H1 (cell line): Measurements from ENCODE around the gene RSKR. TPM values are rescaled to one million over a fixed set of nuclear protein-coding genes. Genes with fewer than 3 reads are reported as not detected.

ENCODE experiments used
- CTCF ChIA-PET: fragments of 300-600 bp; sonication (Branson Sonifier 250); formaldehyde crosslinking; loops from one replicate; lab custom pipeline; 2021; ENCODE audit not compliant: partially characterized antibody; lab: Charles Lee
- POLR2A ChIA-PET: fragments of 300-600 bp; sonication (Branson Sonifier 250); formaldehyde crosslinking; loops from one replicate; lab custom pipeline; 2021; ENCODE audit warnings: inconsistent platforms; ENCODE audit not compliant: partially characterized antibody; lab: Charles Lee
- DNase-seq, 2 experiments: peaks; one replicate each; pipeline versions ENCODE4 v3.0.0 to v3.0.0-alpha.2; 2010 to 2022; ENCODE audit warnings: low spot score in 2 of 2, low read depth in 1 of 2, mixed read lengths in 1 of 2
- FAIRE-seq: peaks from 2 replicates; lab custom pipeline; 2011; peaks lifted over from hg19 to GRCh38; lab: Jason Lieb, UNC
- H2AFZ ChIP-seq: 2 replicates; pipeline ENCODE4 v1.8.1; 2012; ENCODE audit warnings: low read length, inconsistent platforms
- H2AK5ac ChIP-seq: 2 replicates; pipeline ENCODE4 v1.6.1; 2013; ENCODE audit warnings: low read depth, low read length
- H2BK120ac ChIP-seq: replicated peaks from 2 replicates; pipeline ENCODE3; 2013; ENCODE audit warnings: low read depth, low read length, inconsistent platforms
- H2BK12ac ChIP-seq: 2 replicates; pipeline ENCODE4 v1.6.1; 2013; ENCODE audit warnings: low read depth, low read length
- H2BK15ac ChIP-seq: 2 replicates; pipeline ENCODE4 v1.6.1; 2013; ENCODE audit warnings: low read length
- H2BK20ac ChIP-seq: 2 replicates; pipeline ENCODE4 v1.6.1; 2013; ENCODE audit warnings: low read length
- H2BK5ac ChIP-seq: 2 replicates; pipeline ENCODE4 v1.6.1; 2013; ENCODE audit warnings: low read depth, low read length
- H3K14ac ChIP-seq: 2 replicates; pipeline ENCODE4 v1.6.1; 2013; ENCODE audit warnings: inconsistent platforms; ENCODE audit not compliant: insufficient read length
- H3K18ac ChIP-seq: 2 replicates; pipeline ENCODE4 v1.6.1; 2013; ENCODE audit warnings: low read length; ENCODE audit errors: extremely low read depth
- H3K23ac ChIP-seq: 2 replicates; pipeline ENCODE4 v1.6.1; 2013; ENCODE audit warnings: inconsistent platforms; ENCODE audit not compliant: insufficient read length
- H3K23me2 ChIP-seq: 2 replicates; pipeline ENCODE4 v1.6.1; 2013; ENCODE audit warnings: low read depth, low read length
- H3K27ac ChIP-seq: 2 replicates; pipeline ENCODE4 v1.6.1; 2011; ENCODE audit warnings: low read depth, low read length, inconsistent platforms
- H3K27me3 ChIP-seq, 4 experiments: replicated peaks in 1 of 4; 1 replicate in 1 of 4; 2 replicates in 3 of 4; pipeline versions ENCODE4 v1.6.1 to v1.8.1; 2011 to 2013; ENCODE audit warnings: low read length in 3 of 4, mild to moderate bottlenecking in 3 of 4, inconsistent platforms in 2 of 4, mixed read lengths in 2 of 4, moderate library complexity in 1 of 4; ENCODE audit not compliant: control insufficient read depth in 3 of 4, insufficient read depth in 3 of 4; ENCODE audit errors: extremely low read depth in 1 of 4
- H3K36me3 ChIP-seq, 4 experiments: 2 replicates each; pipeline versions ENCODE4 v1.6.1 to v1.8.1; 2011 to 2013; ENCODE audit warnings: mild to moderate bottlenecking in 4 of 4, low read length in 3 of 4, moderate library complexity in 2 of 4, control low read depth in 1 of 4, inconsistent platforms in 1 of 4; ENCODE audit not compliant: insufficient read depth in 4 of 4, control insufficient read depth in 2 of 4
- H3K4ac ChIP-seq: replicated peaks from 2 replicates; pipeline ENCODE3; 2013; ENCODE audit warnings: low read length, low read depth, mixed read lengths, inconsistent platforms; ENCODE audit not compliant: insufficient read length
- H3K4me1 ChIP-seq, 4 experiments: replicated peaks in 1 of 4; 1 replicate in 1 of 4; 2 replicates in 3 of 4; pipeline versions ENCODE4 v1.6.1 to v1.8.1; 2011 to 2013; ENCODE audit warnings: low read length in 3 of 4, inconsistent platforms in 2 of 4, mixed read lengths in 1 of 4; ENCODE audit not compliant: insufficient read depth in 4 of 4, control insufficient read depth in 3 of 4
- H3K4me2 ChIP-seq, 2 experiments: 2 replicates each; pipeline versions ENCODE4 v1.6.1 to v1.8.1; 2011 to 2013; ENCODE audit warnings: low read depth in 2 of 2, low read length in 2 of 2, control low read depth in 1 of 2, inconsistent platforms in 1 of 2, mild to moderate bottlenecking in 1 of 2; ENCODE audit not compliant: insufficient read depth in 1 of 2
- H3K4me3 ChIP-seq, 4 experiments: fragments of 200-600, 300-600 bp in 1 of 4; sonication (generic), shearing (Covaris generic), sonication (Bioruptor Twin) in 1 of 4; 2 replicates each; pipeline versions ENCODE4 v1.5.1 to v1.8.1; 2011 to 2016; ENCODE audit warnings: low read length in 4 of 4, low read depth in 3 of 4, control low read depth in 2 of 4, inconsistent platforms in 2 of 4, mild to moderate bottlenecking in 2 of 4, mixed read lengths in 1 of 4, moderate library complexity in 1 of 4; ENCODE audit not compliant: insufficient read depth in 2 of 4; ENCODE audit errors: extremely low read depth in 1 of 4
- H3K56ac ChIP-seq: replicated peaks from 2 replicates; pipeline ENCODE3; 2013; ENCODE audit warnings: low read depth, mild to moderate bottlenecking, mixed read lengths, low read length, inconsistent platforms; ENCODE audit not compliant: insufficient read length
- H3K79me1 ChIP-seq: 2 replicates; pipeline ENCODE4 v1.6.1; 2013; ENCODE audit warnings: low read depth, low read length, control low read depth
- H3K79me2 ChIP-seq, 2 experiments: 2 replicates each; pipeline versions ENCODE4 v1.6.1 to v1.8.1; 2012 to 2013; ENCODE audit warnings: low read length in 2 of 2, mild to moderate bottlenecking in 2 of 2, inconsistent platforms in 1 of 2; ENCODE audit not compliant: insufficient read depth in 2 of 2, control insufficient read depth in 1 of 2
- H3K9ac ChIP-seq, 4 experiments: replicated peaks in 1 of 4; 1 replicate in 1 of 4; 2 replicates in 3 of 4; pipeline versions ENCODE4 v1.6.1 to v1.8.1; 2011 to 2013; ENCODE audit warnings: low read depth in 3 of 4, low read length in 3 of 4, control low read depth in 2 of 4, mild to moderate bottlenecking in 2 of 4, moderate library complexity in 2 of 4, inconsistent platforms in 1 of 4; ENCODE audit errors: extremely low read depth in 1 of 4
- H3K9me3 ChIP-seq, 2 experiments: 2 replicates each; pipeline versions ENCODE4 v1.6.1 to v1.8.1; 2012 to 2013; ENCODE audit warnings: mild to moderate bottlenecking in 2 of 2, moderate library complexity in 2 of 2, control low read depth in 1 of 2, inconsistent platforms in 1 of 2, low read depth in 1 of 2, low read length in 1 of 2, mixed read lengths in 1 of 2; ENCODE audit not compliant: insufficient read depth in 2 of 2
- H4K20me1 ChIP-seq, 2 experiments: replicated peaks in 1 of 2; 2 replicates each; pipeline versions ENCODE3 to v1.8.1; 2011 to 2013; ENCODE audit warnings: inconsistent platforms in 2 of 2, low read length in 2 of 2, mild to moderate bottlenecking in 1 of 2; ENCODE audit not compliant: insufficient read depth in 2 of 2, control insufficient read depth in 1 of 2
- H4K5ac ChIP-seq: 2 replicates; pipeline ENCODE4 v1.6.1; 2013; ENCODE audit warnings: low read length, low read depth, mixed read lengths, inconsistent platforms; ENCODE audit not compliant: insufficient read length
- H4K8ac ChIP-seq: 2 replicates; pipeline ENCODE4 v1.8.0; 2013; ENCODE audit warnings: mild to moderate bottlenecking, moderate library complexity, low read length, inconsistent platforms; ENCODE audit not compliant: insufficient read depth; ENCODE audit errors: extremely low read depth
- H4K91ac ChIP-seq: replicated peaks from 2 replicates; pipeline ENCODE3; 2013; ENCODE audit warnings: low read length, mixed read lengths, inconsistent platforms; ENCODE audit not compliant: insufficient read length
- BCL11A ChIP-seq, 2 experiments: IDR thresholded peaks; one replicate each; pipeline ENCODE4 v1.6.1; 2011; ENCODE audit warnings: low read depth in 2 of 2, low read length in 2 of 2, mild to moderate bottlenecking in 2 of 2
- CBX8 ChIP-seq: fragments of 300-800, 300-1000 bp; sonication (generic); IDR thresholded peaks from 2 replicates; pipeline ENCODE4 v1.7.1; 2016; ENCODE audit warnings: low read depth, low read length, borderline replicate concordance
- GABPA ChIP-seq: IDR thresholded peaks from 2 replicates; pipeline ENCODE4 v1.6.1; 2011; ENCODE audit warnings: mild to moderate bottlenecking, low read length, moderate library complexity, borderline replicate concordance; ENCODE audit not compliant: insufficient read depth
- HDAC2 ChIP-seq, 2 experiments: fragments of 300-600 bp in 1 of 2; sonication (generic) in 1 of 2; IDR thresholded peaks; 2 replicates each; pipeline ENCODE4 v1.6.1; 2011 to 2012; ENCODE audit warnings: low read depth in 2 of 2, low read length in 2 of 2, mild to moderate bottlenecking in 2 of 2, moderate library complexity in 2 of 2, borderline replicate concordance in 1 of 2, inconsistent platforms in 1 of 2
- JUND ChIP-seq: IDR thresholded peaks from 2 replicates; pipeline ENCODE4 v1.6.1; 2011; ENCODE audit warnings: mild to moderate bottlenecking, improper control_type of control experiment, low read length
- KDM4A ChIP-seq: IDR thresholded peaks from one replicate; pipeline ENCODE4 v1.7.1; 2012; ENCODE audit warnings: low read depth, mild to moderate bottlenecking, moderate library complexity, low read length, inconsistent platforms; ENCODE audit not compliant: severe bottlenecking
- MAFK ChIP-seq: IDR thresholded peaks from 2 replicates; pipeline ENCODE4 v1.6.1; 2012; ENCODE audit warnings: low read depth, mild to moderate bottlenecking, improper control_type of control experiment, low read length
- POU5F1 ChIP-seq: IDR thresholded peaks from 2 replicates; pipeline ENCODE4 v1.6.1; 2011; ENCODE audit warnings: low read depth, mild to moderate bottlenecking, low read length, moderate library complexity
- SIRT6 ChIP-seq: IDR thresholded peaks from one replicate; pipeline ENCODE4 v1.7.1; 2012; ENCODE audit warnings: low read length, inconsistent platforms
- SUZ12 ChIP-seq: fragments of 200-600 bp; sonication (generic); IDR thresholded peaks from 2 replicates; pipeline ENCODE4 v1.6.1; 2012; ENCODE audit warnings: mild to moderate bottlenecking, inconsistent platforms, low read length, moderate library complexity, mixed read lengths
- TAF1 ChIP-seq: IDR thresholded peaks from 2 replicates; pipeline ENCODE4 v1.6.1; 2011; ENCODE audit warnings: mild to moderate bottlenecking, low read depth, low read length
- YY1 ChIP-seq: IDR thresholded peaks from 2 replicates; pipeline ENCODE4 v1.6.1; 2011; ENCODE audit warnings: low read depth, mild to moderate bottlenecking, low read length
- WGBS, 2 experiments: shearing (Covaris generic) in 1 of 2; methylation state at CpG; one replicate each; pipeline versions ENCODE4 v1.1.6 to v1.1.7; 2013 to 2015; ENCODE audit warnings: low lambda C conversion rate in 2 of 2, mixed read lengths in 2 of 2, inconsistent platforms in 1 of 2, low coverage in 1 of 2, missing lambda C conversion rate in 1 of 2; ENCODE audit not compliant: insufficient replicate concordance in 2 of 2, insufficient coverage in 1 of 2, insufficient read length in 1 of 2; ENCODE audit errors: extremely low coverage in 1 of 2, missing lambda C conversion rate in 1 of 2; 5-methylcytosine and 5-hydroxymethylcytosine counted together
- polyA plus RNA-seq, 7 experiments: library from polyadenylated mRNA; depleted of rRNA in 3 of 7; stranded (reverse) in 5 of 7; unstranded in 2 of 7; fragments of >200 nt in 5 of 7; fragments of 200-250 nt in 2 of 7; gene quantifications; 1 replicate in 5 of 7; 2 replicates in 1 of 7; 4 replicates in 1 of 7; pipeline versions ENCODE4 v1.2.1 to v1.2.3, GENCODE V29; 2011 to 2013; ENCODE audit warnings: missing spikeins in 2 of 7, mixed read lengths in 2 of 7
- total RNA-seq: library from RNA; stranded (reverse); fragmentation: NEBNext Ultra II Directional; extraction: Animal tissue kit (Norgen Biotek cat#: 25700); gene quantifications from 2 replicates; pipeline ENCODE4 v1.2.1, GENCODE V29; 2021

RSKR gene
- total and polyA plus RNA-seq, 2 of the 8 experiments (the other 6 are each of a cell fraction or from before 2014, with no cell fraction given): 24.1 to 28.5 TPM

- Histone ChIP-seq H3K4me1 (0 out of 7 replicates have a peak, but pooled peaks cover 0 to 2% (median under 1%) of the 10 kb centered on the region in 4 experiments), H3K4me2 (no peak overlapping the region), H2BK120ac (no peak overlapping the region), H3K27ac (no peak overlapping the region), H3K79me2 (peaks cover 3 to 31% of the 10 kb centered on the region in 2 experiments; a peak in 3 of 4 replicates), H3K14ac (no peak overlapping the region), H3K9me3 (no peaks in the 10 kb centered on the region), H4K91ac (no peak overlapping the region), H2AK5ac (no peak overlapping the region), H3K4me3 (no peak overlapping the region), H3K18ac (no peak overlapping the region), H2BK15ac (no peak overlapping the region), H3K36me3 (peaks cover 35 to 70% (median 65%) of the 10 kb centered on the region in 4 experiments), H3K27me3 (no peaks in the 10 kb centered on the region), H3K4ac (no peak overlapping the region), H4K5ac (no peak overlapping the region), H3K23ac (no peak overlapping the region), H2BK20ac (no peak overlapping the region), H3K23me2 (peaks cover 5% of the 10 kb centered on the region; the same call in 1 of the 2 replicates), H2AFZ (no peak overlapping the region), H4K20me1 (peaks cover 2 to 12% of the 10 kb centered on the region in 2 experiments), H4K8ac (no peak overlapping the region), H2BK12ac (no peak overlapping the region), H3K56ac (no peak overlapping the region), H2BK5ac (no peak overlapping the region), H3K9ac (0 out of 7 replicates have a peak overlapping the region, but pooled peaks of 2 of the 4 experiments have one; percentile 15 to 28), H3K79me1 (peaks cover 4% of the 10 kb centered on the region)
- WGBS, 2 experiments: 95% methylated on average over 2 of the region's 2 CpGs; no CpG with 5 or more reads in 1 of the 2 experiments
- ChIA-PET POLR2A (interaction anchor here (0.8 to 1.3 kb wide), 3 partner anchors 8 to 53 kb away, joined by 3 to 5 read pairs (median 3); no protein-coding TSS in a partner anchor), CTCF (interaction anchor here (0.8 to 7.9 kb wide), 4 partner anchors 9 to 86 kb away, joined by 3 to 54 read pairs (median 5); no protein-coding TSS in a partner anchor)
- DNase-seq (no peak), FAIRE-seq (no peak)
- no peak for TF ChIP-seq KDM4A
- TF ChIP-seq MAFK: no peak
- TF ChIP-seq CBX8: no peak
- TF ChIP-seq JUND: no peak
- no peak for TF ChIP-seq YY1
- TF ChIP-seq GABPA: no peak
- TF ChIP-seq SIRT6: no peak
- no peak for TF ChIP-seq HDAC2 (IDR thresholded peaks at IDR 0.05; ENCODE audit: borderline replicate concordance in 1 of 2, low read depth in 2 of 2, low read length in 2 of 2)
- no peak for TF ChIP-seq BCL11A (IDR thresholded peaks at IDR 0.05; ENCODE audit: low read depth in 2 of 2, low read length in 2 of 2)
- no peak for TF ChIP-seq SUZ12
- TF ChIP-seq TAF1: no peak
- no peak for TF ChIP-seq POU5F1
These were observed 27.6 kb upstream of the RSKR start for GRCh38 chr17:28641579-28641978.
